ENCODE results near the gene BPIFB6.

The BPIFB6 gene

GRCh38 chr20:33069673-33070072 lies 38.2 kb downstream of the BPIFB6 start:
- H3K9me2 ChIP-seq (replicated peaks; ENCODE audit: control insufficient read depth, low read length), result no peaks in the 10 kb centered on the region
- H3K27me3 ChIP-seq (ENCODE audit: control insufficient read depth, low read length), result no peaks in the 10 kb centered on the region
- no peak overlapping the region for H3K4me2 ChIP-seq (ENCODE audit: low read length)
- no peak overlapping the region for H3K4me3 ChIP-seq (ENCODE audit: low read length)
- no peaks in the 10 kb centered on the region for H3K9me3 ChIP-seq (ENCODE audit: control insufficient read depth, insufficient read depth, low read length)
- H3K27ac ChIP-seq (ENCODE audit: low read depth, low read length), result no peak overlapping the region
- TF ChIP-seq CTCF (IDR thresholded peaks at IDR 0.05; ENCODE audit: low read depth, low read length, poor library complexity, severe bottlenecking) (no peak), EZH2phosphoT487 (IDR thresholded peaks at IDR 0.05; ENCODE audit: borderline replicate concordance, low read length) (no peak)
- H4K20me1 ChIP-seq (ENCODE audit: control insufficient read depth, insufficient read depth, low read depth, low read length), result no peaks in the 10 kb centered on the region
- H3F3A ChIP-seq (ENCODE audit: control insufficient read depth, insufficient read depth), result no peaks in the 10 kb centered on the region
- no peaks in the 10 kb centered on the region for H3K36me3 ChIP-seq (ENCODE audit: control insufficient read depth, low read length)
- no peaks in the 10 kb centered on the region for H3K4me1 ChIP-seq (ENCODE audit: control insufficient read depth, low read length)
- no peaks in the 10 kb centered on the region for H3K79me2 ChIP-seq (ENCODE audit: control insufficient read depth, low read length)

GRCh38 chr20:33070111-33071053 lies 38.9 kb downstream of the BPIFB6 start:
- no peaks in the 10 kb centered on the region for H4K20me1 ChIP-seq (ENCODE audit: control insufficient read depth, insufficient read depth, low read depth, low read length)
- no peak overlapping the region for H3K4me3 ChIP-seq (ENCODE audit: low read length)
- no peaks in the 10 kb centered on the region; the same call in 1 of the 2 replicates for H3K27me3 ChIP-seq (ENCODE audit: control insufficient read depth, low read length)
- H3F3A ChIP-seq (ENCODE audit: control insufficient read depth, insufficient read depth), result no peaks in the 10 kb centered on the region
- no peak overlapping the region for H3K4me2 ChIP-seq (ENCODE audit: low read length)
- no peaks in the 10 kb centered on the region for H3K36me3 ChIP-seq (ENCODE audit: control insufficient read depth, low read length)
- no peak overlapping the region for H3K27ac ChIP-seq (ENCODE audit: low read depth, low read length)
- H3K9me2 ChIP-seq (replicated peaks; ENCODE audit: control insufficient read depth, low read length), result no peaks in the 10 kb centered on the region
- H3K4me1 ChIP-seq (ENCODE audit: control insufficient read depth, low read length), result no peaks in the 10 kb centered on the region
- H3K9me3 ChIP-seq (ENCODE audit: control insufficient read depth, insufficient read depth, low read length), result no peaks in the 10 kb centered on the region
- no peaks in the 10 kb centered on the region for H3K79me2 ChIP-seq (ENCODE audit: control insufficient read depth, low read length)
- TF ChIP-seq CTCF (IDR thresholded peaks at IDR 0.05; ENCODE audit: low read depth, low read length, poor library complexity, severe bottlenecking) (no peak), EZH2phosphoT487 (IDR thresholded peaks at IDR 0.05; ENCODE audit: borderline replicate concordance, low read length) (no peak)

DNA sequence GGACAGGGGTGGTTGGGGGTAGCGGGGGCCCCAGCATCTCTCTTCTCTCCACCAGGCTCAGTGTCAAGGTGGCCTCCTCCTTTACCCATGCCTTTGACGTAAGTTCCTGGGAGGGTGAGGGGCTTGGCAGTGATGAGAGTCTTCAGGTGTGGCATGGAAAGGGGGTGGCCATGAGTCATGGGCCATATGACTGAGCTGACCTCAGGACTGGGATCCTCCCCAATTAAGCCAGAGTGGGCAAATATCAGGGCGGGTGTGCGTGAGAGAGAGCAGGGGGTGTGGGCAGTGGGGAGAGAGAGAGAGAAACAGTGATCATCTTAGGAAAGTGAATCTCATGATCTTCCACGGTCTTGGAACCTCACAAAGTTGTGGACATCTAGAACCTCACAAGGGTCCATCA lies 39.8 kb downstream of the BPIFB6 start:
- Histone ChIP-seq H3F3A (ENCODE audit: control insufficient read depth, insufficient read depth) (no peaks in the 10 kb centered on the region), H3K36me3 (ENCODE audit: control insufficient read depth, low read length) (no peaks in the 10 kb centered on the region), H3K4me1 (ENCODE audit: control insufficient read depth, low read length) (no peaks in the 10 kb centered on the region), H3K4me2 (ENCODE audit: low read length) (no peak overlapping the region), H3K27ac (ENCODE audit: low read depth, low read length) (no peak overlapping the region), H3K4me3 (ENCODE audit: low read length) (no peak overlapping the region), H3K9me2 (replicated peaks; ENCODE audit: control insufficient read depth, low read length) (no peaks in the 10 kb centered on the region), H3K9me3 (ENCODE audit: control insufficient read depth, insufficient read depth, low read length) (no peaks in the 10 kb centered on the region), H4K20me1 (ENCODE audit: control insufficient read depth, insufficient read depth, low read depth, low read length) (no peaks in the 10 kb centered on the region), H3K27me3 (ENCODE audit: control insufficient read depth, low read length) (no peaks in the 10 kb centered on the region; the same call in 1 of the 2 replicates), H3K79me2 (ENCODE audit: control insufficient read depth, low read length) (no peaks in the 10 kb centered on the region)
- TF ChIP-seq CTCF (IDR thresholded peaks at IDR 0.05; ENCODE audit: low read depth, low read length, poor library complexity, severe bottlenecking) (no peak), EZH2phosphoT487 (IDR thresholded peaks at IDR 0.05; ENCODE audit: borderline replicate concordance, low read length) (no peak)

All from DOHH2 (cell line).